Activated B cell treated with CpG ODN at 0.5 μM for 24 hours (primary cell): ENCODE measurements around the gene NPW. TPM values are rescaled to one million over a fixed set of nuclear protein-coding genes. Genes with fewer than 3 reads are reported as not detected.

Experiments
- ATAC-seq: fragments of 200-7000 bp; cut with Tn5 transposase; one replicate; pipeline ENCODE4 v1.10.0; 2021; ENCODE audit warnings: low read depth, mild to moderate bottlenecking, moderate library complexity
- CTCF ChIA-PET: fragments of 350-600 bp; sonication (Branson Sonifier 250); formaldehyde crosslinking; loops from one replicate; lab custom pipeline; 2021; ENCODE audit warnings: antibody characterized with exemption; lab: Charles Lee
- POLR2A ChIA-PET: fragments of 350-600 bp; sonication (Branson Sonifier 250); formaldehyde crosslinking; loops from one replicate; lab custom pipeline; 2021; ENCODE audit warnings: antibody characterized with exemption; lab: Charles Lee
- DNase-seq: peaks from one replicate; pipeline ENCODE4 v3.0.0; 2022
- H3K27ac Mint-ChIP-seq: one replicate; pipeline ENCODE4 v1.8.0; 2020; ENCODE audit warnings: mixed read lengths
- H3K27me3 Mint-ChIP-seq: one replicate; pipeline ENCODE4 v1.8.0; 2021; ENCODE audit warnings: mixed read lengths
- H3K36me3 Mint-ChIP-seq: one replicate; pipeline ENCODE4 v1.8.0; 2021; ENCODE audit warnings: low read depth, mixed read lengths
- H3K4me1 Mint-ChIP-seq: one replicate; pipeline ENCODE4 v1.8.0; 2021; ENCODE audit warnings: mixed read lengths
- H3K4me3 Mint-ChIP-seq: one replicate; pipeline ENCODE4 v1.8.0; 2020; ENCODE audit warnings: mild to moderate bottlenecking, mixed read lengths
- H3K9me3 Mint-ChIP-seq: one replicate; pipeline ENCODE4 v1.8.0; 2020; ENCODE audit warnings: mixed read lengths
- intact Hi-C: fragments of 100-400 bp; cut with micrococcal nuclease; formaldehyde crosslinking; loops from one replicate; pipeline ENCODE4 v1.15.1; 2024
- total RNA-seq: library from RNA; stranded (reverse); gene quantifications from 2 replicates; pipeline ENCODE4 v1.2.3, GENCODE V29; 2022
- TF ChIP-seq, protein P1 (sequence below): fragments of 200-600 bp; IDR thresholded peaks from one replicate; pipeline ENCODE4 v1.8.0; 2022; ENCODE audit warnings: antibody characterized with exemption, mild to moderate bottlenecking

Gene NPW
- total RNA-seq, 1 donor from 2014 or later, result 1.5 TPM

DNA sequence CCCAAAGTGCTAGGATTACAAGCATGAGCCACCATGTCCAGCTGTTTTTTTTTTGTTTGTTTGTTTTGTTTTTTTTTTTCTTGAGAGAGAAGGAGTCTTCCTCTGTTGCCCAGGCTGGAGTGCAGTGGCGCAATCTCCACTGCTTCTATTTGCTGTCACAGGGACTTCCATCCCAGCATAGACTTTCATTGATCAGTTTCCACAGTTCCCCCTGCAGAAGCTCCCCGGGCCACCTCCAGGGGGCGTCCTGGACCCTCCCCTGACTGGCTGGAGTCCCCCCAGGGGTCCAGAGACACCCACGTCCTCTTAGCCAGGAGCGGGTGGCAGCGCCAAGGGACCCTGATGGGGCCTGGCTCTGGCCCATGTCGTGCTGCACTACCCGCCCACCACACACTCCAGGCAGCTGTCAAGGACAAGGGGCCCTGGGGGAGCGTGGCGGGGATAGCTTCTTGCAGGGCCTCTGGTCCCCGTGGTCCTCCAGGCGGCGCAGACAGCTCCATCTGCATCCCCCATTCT is 3.1 kb upstream of the NPW start:
- DNase-seq (no peak), ATAC-seq (peak; percentile 26)
- intact Hi-C loops, result no loop called here
- ChIA-PET CTCF (interaction anchor here (0.6 to 0.7 kb wide), 2 partner anchors 13 to 124 kb away, joined by 3 to 4 read pairs; no protein-coding TSS in a partner anchor), POLR2A (interaction anchor here (1.0 kb wide), 1 partner anchor 139 kb away, joined by 4 read pairs; the partner anchor contains the start of gene TRAF7)
- Mint-ChIP-seq H3K27me3 (peaks cover 16% of the 10 kb centered on the region), H3K36me3 (no peaks in the 10 kb centered on the region), H3K27ac (no peak overlapping the region), H3K4me3 (no peak overlapping the region), H3K4me1 (peaks cover 5% of the 10 kb centered on the region), H3K9me3 (no peaks in the 10 kb centered on the region)
- TF ChIP-seq, protein P1, sequence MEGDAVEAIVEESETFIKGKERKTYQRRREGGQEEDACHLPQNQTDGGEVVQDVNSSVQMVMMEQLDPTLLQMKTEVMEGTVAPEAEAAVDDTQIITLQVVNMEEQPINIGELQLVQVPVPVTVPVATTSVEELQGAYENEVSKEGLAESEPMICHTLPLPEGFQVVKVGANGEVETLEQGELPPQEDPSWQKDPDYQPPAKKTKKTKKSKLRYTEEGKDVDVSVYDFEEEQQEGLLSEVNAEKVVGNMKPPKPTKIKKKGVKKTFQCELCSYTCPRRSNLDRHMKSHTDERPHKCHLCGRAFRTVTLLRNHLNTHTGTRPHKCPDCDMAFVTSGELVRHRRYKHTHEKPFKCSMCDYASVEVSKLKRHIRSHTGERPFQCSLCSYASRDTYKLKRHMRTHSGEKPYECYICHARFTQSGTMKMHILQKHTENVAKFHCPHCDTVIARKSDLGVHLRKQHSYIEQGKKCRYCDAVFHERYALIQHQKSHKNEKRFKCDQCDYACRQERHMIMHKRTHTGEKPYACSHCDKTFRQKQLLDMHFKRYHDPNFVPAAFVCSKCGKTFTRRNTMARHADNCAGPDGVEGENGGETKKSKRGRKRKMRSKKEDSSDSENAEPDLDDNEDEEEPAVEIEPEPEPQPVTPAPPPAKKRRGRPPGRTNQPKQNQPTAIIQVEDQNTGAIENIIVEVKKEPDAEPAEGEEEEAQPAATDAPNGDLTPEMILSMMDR, result no peak

DNA sequence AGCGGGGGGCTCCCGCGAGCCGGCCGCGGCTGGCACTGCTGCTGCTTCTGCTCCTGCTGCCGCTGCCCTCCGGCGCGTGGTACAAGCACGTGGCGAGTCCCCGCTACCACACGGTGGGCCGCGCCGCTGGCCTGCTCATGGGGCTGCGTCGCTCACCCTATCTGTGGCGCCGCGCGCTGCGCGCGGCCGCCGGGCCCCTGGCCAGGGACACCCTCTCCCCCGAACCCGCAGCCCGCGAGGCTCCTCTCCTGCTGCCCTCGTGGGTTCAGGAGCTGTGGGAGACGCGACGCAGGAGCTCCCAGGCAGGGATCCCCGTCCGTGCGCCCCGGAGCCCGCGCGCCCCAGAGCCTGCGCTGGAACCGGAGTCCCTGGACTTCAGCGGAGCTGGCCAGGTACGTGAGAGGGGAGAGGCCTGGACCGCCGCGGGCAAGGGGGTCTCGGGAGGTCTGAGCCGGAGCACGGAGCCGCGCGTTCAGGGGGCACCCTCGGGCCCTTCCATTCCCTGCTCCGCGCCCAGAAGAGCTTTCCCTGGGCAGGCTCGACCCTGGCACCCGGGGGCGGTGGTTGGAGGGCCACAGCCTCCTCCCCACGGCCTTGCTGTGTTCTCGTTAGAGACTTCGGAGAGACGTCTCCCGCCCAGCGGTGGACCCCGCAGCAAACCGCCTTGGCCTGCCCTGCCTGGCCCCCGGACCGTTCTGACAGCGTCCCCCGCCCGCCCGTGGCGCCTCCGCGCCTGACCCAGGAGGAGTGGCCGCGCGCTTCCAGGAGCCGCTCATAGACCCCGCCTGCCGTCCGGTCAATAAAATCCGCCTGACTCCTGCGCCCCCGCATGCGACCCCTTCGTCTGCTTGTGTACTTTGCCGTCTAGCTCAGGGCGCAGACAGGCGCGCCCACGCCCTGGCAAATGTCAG is 591 bp downstream of the NPW start:
- TF ChIP-seq, protein P1, result no peak
- intact Hi-C loops, result no loop called here
- no peaks in the 10 kb centered on the region for H3K36me3 Mint-ChIP-seq
- H3K9me3 Mint-ChIP-seq, result no peaks in the 10 kb centered on the region
- ATAC-seq, result no peak
- peaks cover 27% of the 10 kb centered on the region for H3K27me3 Mint-ChIP-seq
- POLR2A ChIA-PET, result interaction anchor here (0.5 to 2.1 kb wide), 9 partner anchors 27 to 927 kb away, joined by 3 to 13 read pairs (median 6); partner anchors contain the start of genes RPS2 and TRAF7
- H3K4me1 Mint-ChIP-seq, result peaks cover 15% of the 10 kb centered on the region
- H3K4me3 Mint-ChIP-seq, result peak overlapping the region; percentile 28
- CTCF ChIA-PET, result interaction anchor here (1.4 kb wide), 1 partner anchor 16 kb away, joined by 6 read pairs; no protein-coding TSS in a partner anchor
- DNase-seq, result no peak
- no peak overlapping the region for H3K27ac Mint-ChIP-seq

DNA sequence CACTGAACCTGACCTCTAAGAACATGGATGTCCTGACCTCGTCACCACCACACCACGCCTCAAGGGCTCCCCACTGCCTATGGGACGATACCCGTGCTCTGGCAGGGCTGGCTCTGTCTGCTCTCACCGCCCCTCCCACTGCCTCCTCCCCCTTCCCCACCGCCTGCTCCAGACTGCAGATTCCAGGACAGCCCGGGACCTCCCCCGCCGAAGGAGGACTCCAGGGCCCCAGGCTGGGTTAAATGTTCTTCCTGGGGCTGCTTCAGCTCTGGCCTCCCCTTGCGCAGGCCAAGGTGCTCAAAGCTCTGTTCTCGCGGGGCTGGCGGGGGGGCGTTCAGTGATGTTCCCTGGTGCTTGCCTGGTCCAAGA is 3.1 kb downstream of the NPW start:
- ATAC-seq (peak; percentile 23), DNase-seq (no peak)
- intact Hi-C loops, result loop anchor here (1.0 to 2.0 kb wide), 9 partner anchors 14 to 479 kb away; partner anchors contain the start of genes E4F1, ECI1, NTHL1 and TSC2
- peak overlapping the region; percentile 79 for H3K4me3 Mint-ChIP-seq
- TF ChIP-seq, protein P1, result no peak
- no peaks in the 10 kb centered on the region for H3K36me3 Mint-ChIP-seq
- CTCF ChIA-PET, result interaction anchor here (0.9 to 2.4 kb wide), 9 partner anchors 19 to 479 kb away, joined by 3 to 20 read pairs (median 3); partner anchors contain the start of genes ECI1, PKD1 and TRAF7
- no peaks in the 10 kb centered on the region for H3K9me3 Mint-ChIP-seq
- POLR2A ChIA-PET, result interaction anchor here (0.7 to 1.5 kb wide), 12 partner anchors 19 to 1166 kb away, joined by 3 to 21 read pairs (median 7); partner anchors contain the start of genes NTHL1, PKD1, RAB26 and TRAF7
- H3K27me3 Mint-ChIP-seq, result peaks cover 30% of the 10 kb centered on the region
- H3K4me1 Mint-ChIP-seq, result peaks cover 24% of the 10 kb centered on the region
- H3K27ac Mint-ChIP-seq, result no peak overlapping the region

DNA sequence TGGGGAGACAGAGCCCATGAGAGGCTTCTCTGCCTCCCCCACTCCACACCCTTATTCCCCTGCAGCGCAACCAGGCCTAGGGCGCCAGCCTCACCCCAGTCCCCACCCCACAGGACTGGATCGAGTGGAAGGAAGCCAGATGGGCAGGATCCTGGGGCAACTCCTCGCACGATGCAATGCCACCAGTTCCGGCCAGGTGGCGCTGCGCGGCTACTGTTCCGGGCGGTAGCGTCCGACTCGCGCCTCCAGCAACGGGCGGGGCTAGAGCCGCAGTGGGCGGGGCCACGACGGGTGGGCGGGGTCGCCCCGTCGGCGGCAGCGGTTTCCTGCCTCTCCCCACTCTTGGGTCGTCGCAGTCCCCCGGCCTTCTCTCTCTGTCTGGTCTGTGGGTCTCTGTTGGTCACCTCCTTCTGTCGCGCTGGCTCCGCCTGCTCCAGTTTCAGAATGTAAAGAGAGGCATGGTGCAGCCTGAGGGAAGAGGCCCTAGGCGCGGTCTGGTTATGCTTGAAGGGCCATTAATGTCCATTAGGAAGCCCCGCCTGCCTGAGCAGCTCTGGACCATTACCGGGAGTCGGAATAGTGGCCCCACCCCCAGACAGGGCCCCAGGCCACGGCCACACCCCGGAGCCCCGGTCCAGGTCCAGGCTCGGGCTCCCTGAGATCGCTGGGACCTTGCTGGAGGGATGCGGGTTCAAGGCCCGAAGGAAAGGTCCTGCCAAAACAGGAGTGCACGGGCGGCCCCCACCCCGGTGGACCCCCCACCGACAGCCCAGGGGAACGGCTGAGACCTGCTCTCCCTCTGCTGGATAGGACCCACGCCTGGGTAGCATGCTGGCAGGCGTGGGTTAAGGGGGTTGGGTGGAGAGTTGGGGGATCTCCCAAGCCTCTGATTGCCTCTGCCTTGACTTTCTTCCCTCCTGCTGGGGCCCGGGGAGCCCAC is 3.8 kb downstream of the NPW start:
- H3K4me3 Mint-ChIP-seq, result peak overlapping the region; percentile 79
- ChIA-PET CTCF (interaction anchor here (0.9 to 2.4 kb wide), 5 partner anchors 32 to 228 kb away, joined by 3 to 20 read pairs (median 4); partner anchors contain the start of genes ECI1 and PKD1), POLR2A (interaction anchor here (0.7 to 2.1 kb wide), 10 partner anchors 19 to 1165 kb away, joined by 3 to 21 read pairs (median 8); partner anchors contain the start of genes NTHL1, PKD1, RAB26 and TRAF7)
- peak; percentile 94 for ATAC-seq
- H3K4me1 Mint-ChIP-seq, result peaks cover 24% of the 10 kb centered on the region
- intact Hi-C loops, result loop anchor here (1.0 to 2.0 kb wide), 9 partner anchors 15 to 478 kb away; partner anchors contain the start of genes E4F1, ECI1, NTHL1 and TSC2
- DNase-seq, result peak; percentile 97
- TF ChIP-seq, protein P1, result peak; percentile 82
- H3K27ac Mint-ChIP-seq, result peak overlapping the region; percentile 73
- no peaks in the 10 kb centered on the region for H3K9me3 Mint-ChIP-seq
- H3K27me3 Mint-ChIP-seq, result peaks cover 27% of the 10 kb centered on the region
- H3K36me3 Mint-ChIP-seq, result no peaks in the 10 kb centered on the region
